HEK293 (cell line): ENCODE data around the gene ANGPTL8.

Experiments
- CTCF ChIA-PET: fragments of 350-600 bp; formaldehyde crosslinking; extraction: SDS; loops from one replicate; lab custom pipeline; 2021; ENCODE audit warnings: antibody characterized with exemption; lab: Yijun Ruan, JAX
- POLR2A ChIA-PET: fragments of 300-600 bp; formaldehyde crosslinking; extraction: SDS; loops from one replicate; lab custom pipeline; 2020; ENCODE audit warnings: antibody characterized with exemption, inconsistent platforms; lab: Yijun Ruan, JAX
- H3K27ac ChIP-seq: fragments of 200-500 bp; sonication (Bioruptor generic); 2 replicates; pipeline ENCODE4 v1.5.1; 2014; ENCODE audit warnings: low read depth, low read length, control low read depth, inconsistent platforms; ENCODE audit errors: extremely low read depth
- H3K36me3 ChIP-seq, 2 experiments: fragments of 200-500 bp in 1 of 2; sonication (Bioruptor generic) in 1 of 2; 1 replicate in 1 of 2; 2 replicates in 1 of 2; pipeline ENCODE4 v1.5.1; 2014 to 2017; ENCODE audit warnings: inconsistent platforms in 2 of 2, low read length in 2 of 2; ENCODE audit not compliant: control insufficient read depth in 2 of 2, insufficient read depth in 1 of 2
- H3K4me1 ChIP-seq: fragments of 200-500 bp; sonication (Bioruptor generic); 2 replicates; pipeline ENCODE4 v1.5.1; 2014; ENCODE audit warnings: mild to moderate bottlenecking, low read length, inconsistent platforms; ENCODE audit not compliant: control insufficient read depth, insufficient read depth
- H3K4me3 ChIP-seq: 2 replicates; pipeline ENCODE4 v1.5.1; 2011; ENCODE audit warnings: low read depth, mild to moderate bottlenecking, control low read depth, low read length, moderate library complexity
- H3K9me3 ChIP-seq: fragments of 200-500 bp; sonication (Bioruptor generic); 2 replicates; pipeline ENCODE4 v1.5.1; 2014; ENCODE audit warnings: low read depth, low read length, inconsistent platforms; ENCODE audit not compliant: control insufficient read depth, insufficient read depth
- BCL11B ChIP-seq: fragments of 450-650 bp; formaldehyde crosslinking; IDR thresholded peaks from 2 replicates; pipeline ENCODE4 v1.5.1; 2016; ENCODE audit warnings: low read depth, missing biosample characterization, missing genetic modification characterization
- HOXC10 ChIP-seq: sonication (generic); formaldehyde crosslinking; IDR thresholded peaks from 2 replicates; pipeline ENCODE4 v1.8.1; 2023; ENCODE audit warnings: mild to moderate bottlenecking, missing genetic modification reagents
- KLF7 ChIP-seq: fragments of 450-650 bp; formaldehyde crosslinking; IDR thresholded peaks from 2 replicates; pipeline ENCODE4 v1.5.1; 2016; ENCODE audit warnings: missing biosample characterization, missing genetic modification characterization, borderline replicate concordance
- REPIN1 ChIP-seq: fragments of 450-650 bp; formaldehyde crosslinking; IDR thresholded peaks from 2 replicates; pipeline ENCODE4 v1.5.1; 2017; ENCODE audit warnings: missing biosample characterization, missing genetic modification characterization, low read depth
- ZBTB8A ChIP-seq: fragments of 450-650 bp; formaldehyde crosslinking; IDR thresholded peaks from 2 replicates; pipeline ENCODE4 v1.5.1; 2016; ENCODE audit warnings: missing biosample characterization, missing genetic modification characterization
- ZNF157 ChIP-seq: fragments of 450-650 bp; formaldehyde crosslinking; IDR thresholded peaks from 2 replicates; pipeline ENCODE4 v1.5.1; 2016; ENCODE audit warnings: missing biosample characterization, missing genetic modification characterization
- ZNF169 ChIP-seq: fragments of 450-650 bp; formaldehyde crosslinking; IDR thresholded peaks from 2 replicates; pipeline ENCODE4 v1.5.1; 2016; ENCODE audit warnings: missing biosample characterization, missing genetic modification characterization
- ZNF214 ChIP-seq: fragments of 450-650 bp; formaldehyde crosslinking; IDR thresholded peaks from 2 replicates; pipeline ENCODE4 v1.5.1; 2017; ENCODE audit warnings: missing biosample characterization, mild to moderate bottlenecking, missing genetic modification characterization, borderline replicate concordance
- ZNF221 ChIP-seq: fragments of 450-650 bp; formaldehyde crosslinking; IDR thresholded peaks from 2 replicates; pipeline ENCODE4 v1.5.1; 2017; ENCODE audit warnings: missing biosample characterization, missing genetic modification characterization, borderline replicate concordance
- ZNF23 ChIP-seq: fragments of 450-650 bp; formaldehyde crosslinking; IDR thresholded peaks from 2 replicates; pipeline ENCODE4 v1.5.1; 2016; ENCODE audit warnings: missing biosample characterization, missing genetic modification characterization, borderline replicate concordance
- ZNF423 ChIP-seq: fragments of 450-650 bp; formaldehyde crosslinking; IDR thresholded peaks from 2 replicates; pipeline ENCODE4 v1.5.1; 2016; ENCODE audit warnings: missing biosample characterization, missing genetic modification characterization
- ZNF548 ChIP-seq: fragments of 450-650 bp; formaldehyde crosslinking; IDR thresholded peaks from 2 replicates; pipeline ENCODE4 v1.5.1; 2016; ENCODE audit warnings: missing biosample characterization, missing genetic modification characterization
- ZNF585B ChIP-seq: fragments of 450-650 bp; formaldehyde crosslinking; IDR thresholded peaks from 2 replicates; pipeline ENCODE4 v1.5.1; 2016; ENCODE audit warnings: missing biosample characterization, missing genetic modification characterization
- ZNF610 ChIP-seq: fragments of 450-650 bp; formaldehyde crosslinking; IDR thresholded peaks from 2 replicates; pipeline ENCODE4 v1.5.1; 2016; ENCODE audit warnings: missing biosample characterization, missing genetic modification characterization, borderline replicate concordance
- ZNF623 ChIP-seq: fragments of 450-650 bp; formaldehyde crosslinking; IDR thresholded peaks from 2 replicates; pipeline ENCODE4 v1.5.1; 2016; ENCODE audit warnings: missing biosample characterization, missing genetic modification characterization
- ZNF664 ChIP-seq: fragments of 450-650 bp; formaldehyde crosslinking; IDR thresholded peaks from 2 replicates; pipeline ENCODE4 v1.5.1; 2016; ENCODE audit warnings: missing biosample characterization, missing genetic modification characterization
- ZNF707 ChIP-seq: fragments of 450-650 bp; formaldehyde crosslinking; IDR thresholded peaks from 2 replicates; pipeline ENCODE4 v1.5.1; 2016; ENCODE audit warnings: missing biosample characterization, missing genetic modification characterization
- ZNF776 ChIP-seq: fragments of 450-650 bp; formaldehyde crosslinking; IDR thresholded peaks from 2 replicates; pipeline ENCODE4 v1.5.0; 2017; ENCODE audit warnings: missing biosample characterization, missing genetic modification characterization, borderline replicate concordance
- ZNF830 ChIP-seq: fragments of 450-650 bp; IDR thresholded peaks from 2 replicates; pipeline ENCODE4 v1.5.0; 2018; ENCODE audit warnings: missing biosample characterization, missing genetic modification characterization, low read depth, mild to moderate bottlenecking, moderate library complexity
- TF ChIP-seq, protein P1 (sequence below): fragments of 450-650 bp; formaldehyde crosslinking; IDR thresholded peaks from 2 replicates; pipeline ENCODE4 v1.5.1; 2016; ENCODE audit warnings: missing biosample characterization, missing genetic modification characterization
- TF ChIP-seq, protein P2 (sequence below): fragments of 450-650 bp; formaldehyde crosslinking; IDR thresholded peaks from 2 replicates; pipeline ENCODE4 v1.5.1; 2016; ENCODE audit warnings: missing biosample characterization, missing genetic modification characterization
- TF ChIP-seq, protein P3 (sequence below): fragments of 450-650 bp; formaldehyde crosslinking; IDR thresholded peaks from 2 replicates; pipeline ENCODE4 v1.5.1; 2017; ENCODE audit warnings: missing biosample characterization, missing genetic modification characterization
- TF ChIP-seq, protein P4 (sequence below): fragments of 450-650 bp; formaldehyde crosslinking; IDR thresholded peaks from 2 replicates; pipeline ENCODE4; 2016; ENCODE audit warnings: missing biosample characterization, missing genetic modification characterization

The ANGPTL8 gene

DNA sequence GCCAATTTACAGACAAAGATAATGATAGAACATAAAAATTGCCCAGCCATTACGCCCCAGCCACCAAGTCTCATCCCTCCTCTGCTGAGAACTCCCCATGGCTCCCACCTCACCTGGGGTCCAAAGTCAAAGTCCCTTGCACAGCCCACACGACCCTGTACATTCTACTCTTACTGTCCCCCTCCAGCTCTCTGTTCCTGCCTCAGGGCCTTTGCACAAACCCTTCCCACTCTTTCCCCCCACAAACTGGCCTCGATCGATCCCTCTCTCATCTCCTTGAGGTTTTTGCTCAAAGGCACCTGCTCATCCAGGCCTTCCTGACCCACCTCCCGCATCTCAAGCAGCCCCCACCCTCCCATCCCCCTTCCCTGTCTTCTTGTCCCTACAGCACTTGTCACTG is 21.6 kb downstream of the ANGPTL8 start:
- H3K4me1 ChIP-seq = no peaks in the 10 kb centered on the region; the same call in 1 of the 2 replicates
- TF ChIP-seq, protein P1, sequence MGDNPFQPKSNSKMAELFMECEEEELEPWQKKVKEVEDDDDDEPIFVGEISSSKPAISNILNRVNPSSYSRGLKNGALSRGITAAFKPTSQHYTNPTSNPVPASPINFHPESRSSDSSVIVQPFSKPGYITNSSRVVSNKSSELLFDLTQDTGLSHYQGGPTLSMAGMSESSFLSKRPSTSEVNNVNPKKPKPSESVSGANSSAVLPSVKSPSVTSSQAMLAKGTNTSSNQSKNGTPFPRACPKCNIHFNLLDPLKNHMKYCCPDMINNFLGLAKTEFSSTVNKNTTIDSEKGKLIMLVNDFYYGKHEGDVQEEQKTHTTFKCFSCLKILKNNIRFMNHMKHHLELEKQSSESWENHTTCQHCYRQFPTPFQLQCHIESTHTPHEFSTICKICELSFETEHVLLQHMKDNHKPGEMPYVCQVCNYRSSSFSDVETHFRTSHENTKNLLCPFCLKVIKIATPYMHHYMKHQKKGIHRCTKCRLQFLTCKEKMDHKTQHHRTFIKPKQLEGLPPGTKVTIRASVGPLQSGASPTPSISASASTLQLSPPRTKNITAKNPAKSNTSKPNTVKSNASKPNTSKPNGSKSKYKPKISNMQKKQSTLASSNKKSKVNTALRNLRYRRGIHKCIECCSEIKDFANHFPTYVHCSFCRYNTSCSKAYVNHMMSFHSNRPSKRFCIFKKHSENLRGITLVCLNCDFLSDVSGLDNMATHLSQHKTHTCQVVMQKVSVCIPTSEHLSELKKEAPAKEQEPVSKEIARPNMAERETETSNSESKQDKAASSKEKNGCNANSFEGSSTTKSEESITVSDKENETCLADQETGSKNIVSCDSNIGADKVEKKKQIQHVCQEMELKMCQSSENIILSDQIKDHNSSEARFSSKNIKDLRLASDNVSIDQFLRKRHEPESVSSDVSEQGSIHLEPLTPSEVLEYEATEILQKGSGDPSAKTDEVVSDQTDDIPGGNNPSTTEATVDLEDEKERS (tag by site-specific recombination) = peak; percentile 64; the same call in 1 of the 2 replicates
- no peak for TF ChIP-seq ZNF776 (tag by site-specific recombination)
- TF ChIP-seq ZNF830 (tag by site-specific recombination) = no peak
- TF ChIP-seq, protein P2, sequence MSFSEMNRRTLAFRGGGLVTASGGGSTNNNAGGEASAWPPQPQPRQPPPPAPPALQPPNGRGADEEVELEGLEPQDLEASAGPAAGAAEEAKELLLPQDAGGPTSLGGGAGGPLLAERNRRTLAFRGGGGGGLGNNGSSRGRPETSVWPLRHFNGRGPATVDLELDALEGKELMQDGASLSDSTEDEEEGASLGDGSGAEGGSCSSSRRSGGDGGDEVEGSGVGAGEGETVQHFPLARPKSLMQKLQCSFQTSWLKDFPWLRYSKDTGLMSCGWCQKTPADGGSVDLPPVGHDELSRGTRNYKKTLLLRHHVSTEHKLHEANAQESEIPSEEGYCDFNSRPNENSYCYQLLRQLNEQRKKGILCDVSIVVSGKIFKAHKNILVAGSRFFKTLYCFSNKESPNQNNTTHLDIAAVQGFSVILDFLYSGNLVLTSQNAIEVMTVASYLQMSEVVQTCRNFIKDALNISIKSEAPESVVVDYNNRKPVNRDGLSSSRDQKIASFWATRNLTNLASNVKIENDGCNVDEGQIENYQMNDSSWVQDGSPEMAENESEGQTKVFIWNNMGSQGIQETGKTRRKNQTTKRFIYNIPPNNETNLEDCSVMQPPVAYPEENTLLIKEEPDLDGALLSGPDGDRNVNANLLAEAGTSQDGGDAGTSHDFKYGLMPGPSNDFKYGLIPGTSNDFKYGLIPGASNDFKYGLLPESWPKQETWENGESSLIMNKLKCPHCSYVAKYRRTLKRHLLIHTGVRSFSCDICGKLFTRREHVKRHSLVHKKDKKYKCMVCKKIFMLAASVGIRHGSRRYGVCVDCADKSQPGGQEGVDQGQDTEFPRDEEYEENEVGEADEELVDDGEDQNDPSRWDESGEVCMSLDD = 0 out of 2 replicates have a peak, but pooled peaks have one; percentile 15
- TF ChIP-seq ZNF623 (tag by site-specific recombination) = peak; percentile 100
- H3K36me3 ChIP-seq = no peaks in the 10 kb centered on the region
- H3K4me3 ChIP-seq = no peak overlapping the region
- no peaks in the 10 kb centered on the region for H3K9me3 ChIP-seq
- H3K27ac ChIP-seq = no peak overlapping the region
- ChIA-PET CTCF (interaction anchor here (1.1 kb wide), 1 partner anchor 17 kb away, joined by 8 read pairs; no protein-coding TSS in a partner anchor), POLR2A (no interaction called here)

DNA sequence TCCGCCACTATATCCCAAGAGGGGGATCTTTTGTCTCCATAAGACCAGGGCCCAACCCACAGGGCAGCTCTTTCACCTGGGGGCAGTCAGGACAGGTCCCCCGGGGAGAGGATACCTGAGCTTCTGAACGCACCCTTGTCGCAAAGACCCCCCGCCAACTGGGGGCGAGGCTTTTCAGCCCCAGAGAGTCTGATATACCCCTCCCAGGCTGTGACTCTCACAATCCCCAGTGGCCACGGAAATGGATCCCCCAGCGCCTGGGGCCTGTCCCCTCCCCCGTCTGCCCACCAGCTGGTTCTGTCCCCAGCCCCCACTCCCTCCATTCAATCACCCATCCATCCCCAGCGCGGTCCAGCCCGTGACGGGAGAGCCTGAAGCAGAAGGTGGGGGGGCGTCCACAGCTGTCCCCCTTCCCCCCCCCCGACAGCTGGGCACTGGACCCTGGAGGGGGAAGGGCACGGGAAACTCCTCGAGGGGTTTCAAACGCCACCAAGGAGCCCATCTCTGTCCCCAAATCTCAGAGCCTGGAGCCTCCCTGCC is 22.1 kb downstream of the ANGPTL8 start:
- H3K4me1 ChIP-seq = no peaks in the 10 kb centered on the region; the same call in 1 of the 2 replicates
- ChIA-PET POLR2A (no interaction called here), CTCF (interaction anchor here (0.7 to 1.1 kb wide), 2 partner anchors 18 to 97 kb away, joined by 4 to 8 read pairs; no protein-coding TSS in a partner anchor)
- no peaks in the 10 kb centered on the region for H3K9me3 ChIP-seq
- H3K27ac ChIP-seq = peak overlapping the region; percentile 4; the same call in 1 of the 2 replicates
- H3K4me3 ChIP-seq = peak overlapping the region; percentile 57
- no peaks in the 10 kb centered on the region for H3K36me3 ChIP-seq
- TF ChIP-seq ZNF157 = no peak
- TF ChIP-seq ZNF664 (tag by site-specific recombination) = no peak
- TF ChIP-seq, protein P2 = no peak
- no peak for TF ChIP-seq ZNF169
- no peak for TF ChIP-seq KLF7 (tag by site-specific recombination)
- no peak for TF ChIP-seq ZNF423
- no peak for TF ChIP-seq ZNF221 (tag by site-specific recombination)
- TF ChIP-seq ZNF585B (tag by site-specific recombination) = no peak
- TF ChIP-seq ZNF548 = no peak
- no peak for TF ChIP-seq ZNF23 (tag by site-specific recombination)
- no peak for TF ChIP-seq ZNF610
- TF ChIP-seq ZNF214 (tag by site-specific recombination) = no peak
- TF ChIP-seq, protein P3, sequence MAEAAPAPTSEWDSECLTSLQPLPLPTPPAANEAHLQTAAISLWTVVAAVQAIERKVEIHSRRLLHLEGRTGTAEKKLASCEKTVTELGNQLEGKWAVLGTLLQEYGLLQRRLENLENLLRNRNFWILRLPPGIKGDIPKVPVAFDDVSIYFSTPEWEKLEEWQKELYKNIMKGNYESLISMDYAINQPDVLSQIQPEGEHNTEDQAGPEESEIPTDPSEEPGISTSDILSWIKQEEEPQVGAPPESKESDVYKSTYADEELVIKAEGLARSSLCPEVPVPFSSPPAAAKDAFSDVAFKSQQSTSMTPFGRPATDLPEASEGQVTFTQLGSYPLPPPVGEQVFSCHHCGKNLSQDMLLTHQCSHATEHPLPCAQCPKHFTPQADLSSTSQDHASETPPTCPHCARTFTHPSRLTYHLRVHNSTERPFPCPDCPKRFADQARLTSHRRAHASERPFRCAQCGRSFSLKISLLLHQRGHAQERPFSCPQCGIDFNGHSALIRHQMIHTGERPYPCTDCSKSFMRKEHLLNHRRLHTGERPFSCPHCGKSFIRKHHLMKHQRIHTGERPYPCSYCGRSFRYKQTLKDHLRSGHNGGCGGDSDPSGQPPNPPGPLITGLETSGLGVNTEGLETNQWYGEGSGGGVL (tag by site-specific recombination) = peak; percentile 53
- no peak for TF ChIP-seq ZNF707 (tag by site-specific recombination)
- TF ChIP-seq ZBTB8A (tag by site-specific recombination) = no peak
- TF ChIP-seq REPIN1 (tag by site-specific recombination) = no peak
- TF ChIP-seq BCL11B = 0 out of 2 replicates have a peak, but pooled peaks have one; percentile 11
- TF ChIP-seq, protein P4, sequence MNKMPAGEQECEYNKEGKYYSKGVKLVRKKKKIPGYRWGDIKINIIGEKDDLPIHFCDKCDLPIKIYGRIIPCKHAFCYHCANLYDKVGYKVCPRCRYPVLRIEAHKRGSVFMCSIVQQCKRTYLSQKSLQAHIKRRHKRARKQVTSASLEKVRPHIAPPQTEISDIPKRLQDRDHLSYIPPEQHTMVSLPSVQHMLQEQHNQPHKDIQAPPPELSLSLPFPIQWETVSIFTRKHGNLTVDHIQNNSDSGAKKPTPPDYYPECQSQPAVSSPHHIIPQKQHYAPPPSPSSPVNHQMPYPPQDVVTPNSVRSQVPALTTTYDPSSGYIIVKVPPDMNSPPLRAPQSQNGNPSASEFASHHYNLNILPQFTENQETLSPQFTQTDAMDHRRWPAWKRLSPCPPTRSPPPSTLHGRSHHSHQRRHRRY = no peak
- TF ChIP-seq HOXC10 (CRISPR knock-in tag) = no peak
